ENCODE data around the gene STEAP1B. TPM values are rescaled to one million over a fixed set of nuclear protein-coding genes. Genes with fewer than 3 reads are reported as not detected.

Gene STEAP1B
- total RNA-seq, 2 experiments from 2014 or later, result not detected

DNA sequence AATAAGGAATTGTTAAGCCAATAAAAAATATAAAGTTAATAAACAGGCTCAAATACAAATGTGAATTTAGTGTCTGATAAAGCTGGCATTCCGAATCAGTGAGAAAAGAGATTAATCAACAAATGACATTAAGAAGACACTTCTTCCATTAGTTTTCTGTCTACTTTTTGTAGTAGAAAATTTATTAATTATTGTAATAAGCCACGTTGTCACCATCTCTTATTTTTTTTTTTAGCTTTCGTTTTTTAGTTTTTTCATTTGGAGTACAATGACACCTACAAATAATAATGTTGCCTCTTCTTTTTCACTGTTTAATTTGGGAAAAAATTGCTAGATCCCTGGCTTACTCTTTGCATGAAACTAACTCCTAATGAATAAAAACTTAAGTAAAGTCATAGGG is 46.8 kb upstream of the STEAP1B start:
- ATAC-seq (ENCODE audit: poor library complexity) (no peak), DNase-seq (no peak)
- Histone ChIP-seq H3K4me3 (ENCODE audit: low read length) (no peak overlapping the region), H3K27ac (ENCODE audit: low read depth in 1 of 2, low read length in 2 of 2) (no peak overlapping the region), H3K27me3 (ENCODE audit: control insufficient read depth in 1 of 2, insufficient read depth in 2 of 2, low read length in 2 of 2) (peaks cover 36 to 52% of the 10 kb centered on the region in 2 experiments), H3K9me3 (ENCODE audit: control insufficient read depth in 1 of 2, insufficient read depth in 1 of 2, low read length in 2 of 2) (no peaks in the 10 kb centered on the region), H3K4me1 (ENCODE audit: insufficient read depth, low read length) (peaks cover 12% of the 10 kb centered on the region), H3K36me3 (ENCODE audit: insufficient read depth, low read length) (no peaks in the 10 kb centered on the region)
- Mint-ChIP-seq H3K4me1 (ENCODE audit: low read depth) (peaks cover 7% of the 10 kb centered on the region), H3K27me3 (peaks cover 78% of the 10 kb centered on the region), H3K4me3 (no peak overlapping the region), H3K36me3 (ENCODE audit: low read depth) (no peaks in the 10 kb centered on the region), H3K27ac (no peak overlapping the region), H3K9me3 (no peaks in the 10 kb centered on the region)
- ChIA-PET POLR2A (no interaction called here), CTCF (no interaction called here)
- intact Hi-C loops (cut with DNase I, micrococcal nuclease), result no loop called here
- TF ChIP-seq, protein P1, sequence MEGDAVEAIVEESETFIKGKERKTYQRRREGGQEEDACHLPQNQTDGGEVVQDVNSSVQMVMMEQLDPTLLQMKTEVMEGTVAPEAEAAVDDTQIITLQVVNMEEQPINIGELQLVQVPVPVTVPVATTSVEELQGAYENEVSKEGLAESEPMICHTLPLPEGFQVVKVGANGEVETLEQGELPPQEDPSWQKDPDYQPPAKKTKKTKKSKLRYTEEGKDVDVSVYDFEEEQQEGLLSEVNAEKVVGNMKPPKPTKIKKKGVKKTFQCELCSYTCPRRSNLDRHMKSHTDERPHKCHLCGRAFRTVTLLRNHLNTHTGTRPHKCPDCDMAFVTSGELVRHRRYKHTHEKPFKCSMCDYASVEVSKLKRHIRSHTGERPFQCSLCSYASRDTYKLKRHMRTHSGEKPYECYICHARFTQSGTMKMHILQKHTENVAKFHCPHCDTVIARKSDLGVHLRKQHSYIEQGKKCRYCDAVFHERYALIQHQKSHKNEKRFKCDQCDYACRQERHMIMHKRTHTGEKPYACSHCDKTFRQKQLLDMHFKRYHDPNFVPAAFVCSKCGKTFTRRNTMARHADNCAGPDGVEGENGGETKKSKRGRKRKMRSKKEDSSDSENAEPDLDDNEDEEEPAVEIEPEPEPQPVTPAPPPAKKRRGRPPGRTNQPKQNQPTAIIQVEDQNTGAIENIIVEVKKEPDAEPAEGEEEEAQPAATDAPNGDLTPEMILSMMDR (IDR thresholded peaks at IDR 0.05), result no peak

DNA sequence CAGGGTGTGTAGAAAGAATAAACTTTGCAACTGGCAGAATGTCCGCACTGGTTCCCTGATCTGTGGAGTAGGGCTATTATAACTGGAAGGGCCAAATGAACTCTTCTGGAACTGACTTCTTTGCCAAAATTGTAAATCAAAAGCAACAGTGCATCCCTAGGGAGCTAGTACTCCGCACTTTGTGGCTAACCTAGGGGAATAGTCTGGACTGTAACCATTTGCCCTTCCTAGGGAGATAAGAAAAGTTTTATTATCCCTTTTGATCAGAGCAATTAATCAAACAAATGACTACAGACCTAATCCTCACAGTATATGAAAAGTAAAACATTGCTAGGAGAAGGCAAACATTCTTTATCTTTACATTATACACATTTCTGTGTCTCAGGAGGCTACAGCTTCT is 45.5 kb upstream of the STEAP1B start:
- DNase-seq (no peak), ATAC-seq (ENCODE audit: poor library complexity) (no peak)
- TF ChIP-seq, protein P1 (IDR thresholded peaks at IDR 0.05), result no peak
- POLR2A ChIA-PET, result no interaction called here
- Mint-ChIP-seq H3K36me3 (ENCODE audit: low read depth) (no peaks in the 10 kb centered on the region), H3K4me1 (ENCODE audit: low read depth) (peaks cover 7% of the 10 kb centered on the region), H3K27me3 (peaks cover 79% of the 10 kb centered on the region), H3K27ac (no peak overlapping the region), H3K4me3 (no peak overlapping the region), H3K9me3 (no peaks in the 10 kb centered on the region)
- CTCF ChIA-PET, result no interaction called here
- H3K4me3 ChIP-seq (ENCODE audit: low read length), result no peak overlapping the region
- H3K27me3 ChIP-seq (ENCODE audit: control insufficient read depth in 1 of 2, insufficient read depth in 2 of 2, low read length in 2 of 2), result peaks cover 30 to 49% of the 10 kb centered on the region in 2 experiments
- H3K9me3 ChIP-seq (ENCODE audit: control insufficient read depth in 1 of 2, insufficient read depth in 1 of 2, low read length in 2 of 2), result no peaks in the 10 kb centered on the region
- intact Hi-C loops (cut with DNase I, micrococcal nuclease), result no loop called here
- no peaks in the 10 kb centered on the region for H3K36me3 ChIP-seq (ENCODE audit: insufficient read depth, low read length)
- H3K27ac ChIP-seq (ENCODE audit: low read depth in 1 of 2, low read length in 2 of 2), result no peak overlapping the region
- H3K4me1 ChIP-seq (ENCODE audit: insufficient read depth, low read length), result peaks cover 12% of the 10 kb centered on the region

DNA sequence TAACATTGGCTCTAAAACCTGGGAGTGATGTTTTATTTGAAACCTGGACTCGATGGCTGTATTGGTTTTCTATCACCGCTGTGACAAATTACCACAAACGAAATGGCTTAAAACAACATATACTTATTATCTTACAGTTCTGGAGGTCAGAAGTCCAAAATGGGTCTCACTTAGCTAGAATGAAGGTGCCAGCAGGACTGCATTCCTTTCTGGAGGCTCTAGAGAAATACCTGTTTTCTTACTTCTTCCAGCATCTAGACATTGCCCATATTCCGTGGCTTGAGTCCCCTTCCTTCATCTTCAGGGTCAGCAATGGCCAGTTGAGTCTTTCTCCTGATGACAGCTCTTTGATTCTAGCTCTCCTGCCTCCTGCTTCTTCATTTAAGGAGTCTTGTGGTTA is 44.3 kb upstream of the STEAP1B start:
- Histone ChIP-seq H3K4me3 (ENCODE audit: low read length) (no peak overlapping the region), H3K4me1 (ENCODE audit: insufficient read depth, low read length) (peaks cover under 1% of the 10 kb centered on the region), H3K36me3 (ENCODE audit: insufficient read depth, low read length) (no peaks in the 10 kb centered on the region), H3K27ac (ENCODE audit: low read depth in 1 of 2, low read length in 2 of 2) (no peak overlapping the region), H3K9me3 (ENCODE audit: control insufficient read depth in 1 of 2, insufficient read depth in 1 of 2, low read length in 2 of 2) (no peaks in the 10 kb centered on the region), H3K27me3 (ENCODE audit: control insufficient read depth in 1 of 2, insufficient read depth in 2 of 2, low read length in 2 of 2) (peaks cover 18 to 36% of the 10 kb centered on the region in 2 experiments)
- POLR2A ChIA-PET, result no interaction called here
- no peak overlapping the region for H3K4me3 Mint-ChIP-seq
- TF ChIP-seq, protein P1 (IDR thresholded peaks at IDR 0.05), result no peak
- intact Hi-C loops (cut with DNase I, micrococcal nuclease), result no loop called here
- no peaks in the 10 kb centered on the region for H3K36me3 Mint-ChIP-seq (ENCODE audit: low read depth)
- CTCF ChIA-PET, result no interaction called here
- no peak overlapping the region for H3K27ac Mint-ChIP-seq
- no peaks in the 10 kb centered on the region for H3K9me3 Mint-ChIP-seq
- peaks cover 68% of the 10 kb centered on the region for H3K27me3 Mint-ChIP-seq
- DNase-seq (no peak), ATAC-seq (ENCODE audit: poor library complexity) (no peak)
- H3K4me1 Mint-ChIP-seq (ENCODE audit: low read depth), result no peaks in the 10 kb centered on the region

Measured in CD4-positive, alpha-beta T cell (primary cell).